ENCODE data around the gene C3orf20.

The C3orf20 gene

GRCh38 chr3:14775011-14775410 lies 100.1 kb downstream of the C3orf20 start:
- no peaks in the 10 kb centered on the region for H3K9me3 ChIP-seq
- H3K4me1 ChIP-seq (ENCODE audit: control insufficient read depth in 1 of 2, insufficient read depth in 1 of 2, low read depth in 1 of 2, low read length in 1 of 2), result peaks cover 0 to 3% of the 10 kb centered on the region in 2 experiments
- no peaks in the 10 kb centered on the region for H3K27me3 ChIP-seq
- TF ChIP-seq, protein P1, sequence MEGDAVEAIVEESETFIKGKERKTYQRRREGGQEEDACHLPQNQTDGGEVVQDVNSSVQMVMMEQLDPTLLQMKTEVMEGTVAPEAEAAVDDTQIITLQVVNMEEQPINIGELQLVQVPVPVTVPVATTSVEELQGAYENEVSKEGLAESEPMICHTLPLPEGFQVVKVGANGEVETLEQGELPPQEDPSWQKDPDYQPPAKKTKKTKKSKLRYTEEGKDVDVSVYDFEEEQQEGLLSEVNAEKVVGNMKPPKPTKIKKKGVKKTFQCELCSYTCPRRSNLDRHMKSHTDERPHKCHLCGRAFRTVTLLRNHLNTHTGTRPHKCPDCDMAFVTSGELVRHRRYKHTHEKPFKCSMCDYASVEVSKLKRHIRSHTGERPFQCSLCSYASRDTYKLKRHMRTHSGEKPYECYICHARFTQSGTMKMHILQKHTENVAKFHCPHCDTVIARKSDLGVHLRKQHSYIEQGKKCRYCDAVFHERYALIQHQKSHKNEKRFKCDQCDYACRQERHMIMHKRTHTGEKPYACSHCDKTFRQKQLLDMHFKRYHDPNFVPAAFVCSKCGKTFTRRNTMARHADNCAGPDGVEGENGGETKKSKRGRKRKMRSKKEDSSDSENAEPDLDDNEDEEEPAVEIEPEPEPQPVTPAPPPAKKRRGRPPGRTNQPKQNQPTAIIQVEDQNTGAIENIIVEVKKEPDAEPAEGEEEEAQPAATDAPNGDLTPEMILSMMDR (IDR thresholded peaks at IDR 0.05), result no peak
- no peak overlapping the region for H3K27ac ChIP-seq
- H3K36me3 ChIP-seq, result no peaks in the 10 kb centered on the region
- no peak overlapping the region for H3K4me3 ChIP-seq (ENCODE audit: low read depth in 1 of 2, low read length in 1 of 2)

DNA sequence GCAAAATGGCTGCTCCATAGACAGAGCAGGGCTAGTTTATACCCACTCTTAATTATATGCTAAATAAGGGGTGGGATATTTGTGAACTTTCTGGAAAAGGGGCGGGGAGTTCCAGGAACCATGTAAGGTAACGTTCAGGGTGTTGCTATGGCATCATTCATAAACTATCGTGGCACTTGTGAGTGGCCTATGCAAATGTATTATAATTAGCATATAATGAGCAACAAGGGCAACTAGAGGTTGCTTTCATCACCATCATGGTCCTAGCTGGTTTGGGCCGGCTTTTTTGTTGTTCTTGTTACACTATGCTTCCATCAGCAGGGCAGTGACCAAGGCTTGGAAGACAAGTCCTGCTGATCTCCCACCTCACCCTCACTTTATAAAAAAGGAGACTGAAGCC lies 100.6 kb downstream of the C3orf20 start:
- no peaks in the 10 kb centered on the region for H3K36me3 ChIP-seq
- no peaks in the 10 kb centered on the region for H3K9me3 ChIP-seq
- H3K27me3 ChIP-seq, result no peaks in the 10 kb centered on the region
- H3K4me1 ChIP-seq (ENCODE audit: control insufficient read depth in 1 of 2, insufficient read depth in 1 of 2, low read depth in 1 of 2, low read length in 1 of 2), result peaks cover 0 to 3% of the 10 kb centered on the region in 2 experiments
- no peak overlapping the region for H3K27ac ChIP-seq
- TF ChIP-seq, protein P1 (IDR thresholded peaks at IDR 0.05), result no peak
- no peak overlapping the region for H3K4me3 ChIP-seq (ENCODE audit: low read depth in 1 of 2, low read length in 1 of 2)

DNA sequence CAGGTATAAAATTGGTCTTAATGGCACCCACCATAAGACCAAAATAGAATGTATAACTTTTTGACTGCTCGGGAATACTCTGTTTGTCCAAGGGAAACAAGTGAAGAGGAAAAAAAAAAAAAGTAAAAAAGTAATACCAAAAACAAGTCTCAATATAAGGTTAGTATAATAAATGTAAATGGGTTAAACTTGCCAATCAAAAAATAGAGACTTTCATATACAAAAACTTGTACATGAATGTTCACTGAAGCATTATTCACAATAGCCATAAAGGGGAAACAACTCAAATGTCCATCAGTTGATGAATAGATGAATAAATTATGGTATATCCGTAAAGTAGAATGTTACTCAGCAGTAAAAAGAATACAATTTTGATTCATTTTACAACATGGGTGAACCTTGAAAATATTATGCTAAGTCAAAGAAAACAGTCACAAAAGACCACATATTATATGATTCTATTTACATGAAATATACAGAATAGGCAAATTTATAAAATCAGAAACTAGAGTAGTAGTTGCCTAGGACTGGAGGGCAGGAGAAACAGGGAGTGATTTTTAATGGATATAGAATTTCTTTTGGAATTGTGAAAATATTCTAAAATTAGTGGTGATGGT lies 104.2 kb downstream of the C3orf20 start:
- Histone ChIP-seq H3K27me3 (no peaks in the 10 kb centered on the region), H3K9me3 (no peaks in the 10 kb centered on the region), H3K4me1 (ENCODE audit: control insufficient read depth in 1 of 2, insufficient read depth in 1 of 2, low read depth in 1 of 2, low read length in 1 of 2) (no peaks in the 10 kb centered on the region), H3K36me3 (no peaks in the 10 kb centered on the region), H3K27ac (no peak overlapping the region), H3K4me3 (ENCODE audit: low read depth in 1 of 2, low read length in 1 of 2) (no peak overlapping the region)
- TF ChIP-seq, protein P1 (IDR thresholded peaks at IDR 0.05), result no peak

DNA sequence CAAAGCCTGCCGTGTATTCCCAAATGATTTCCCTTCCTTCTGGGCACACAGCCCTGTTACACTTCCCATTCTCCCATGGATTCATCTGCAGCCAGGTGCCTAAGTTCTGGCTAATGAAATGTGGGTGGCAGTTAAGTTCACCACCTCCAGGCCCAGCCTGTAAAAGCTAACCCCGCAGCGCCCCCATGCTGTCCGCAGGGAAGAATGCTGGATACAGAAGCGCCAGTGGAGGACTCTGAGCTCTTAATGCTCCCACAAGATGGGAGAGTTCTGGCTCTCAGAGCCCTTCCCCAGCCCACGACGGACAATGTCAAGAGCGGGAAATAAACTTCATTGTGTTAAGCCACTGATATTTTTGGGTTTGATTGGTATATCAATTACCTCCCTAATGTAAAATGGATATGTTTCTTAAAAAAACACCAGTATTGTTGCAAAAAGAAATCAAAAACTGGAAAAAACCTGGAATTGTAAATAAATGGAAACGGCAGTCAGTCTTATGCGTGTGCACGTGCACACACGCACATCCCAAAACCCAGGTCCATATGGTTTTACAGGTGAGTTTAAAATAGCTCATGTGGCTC lies 106.1 kb downstream of the C3orf20 start:
- no peak overlapping the region for H3K4me3 ChIP-seq (ENCODE audit: low read depth in 1 of 2, low read length in 1 of 2)
- H3K27me3 ChIP-seq, result no peaks in the 10 kb centered on the region
- no peak overlapping the region for H3K27ac ChIP-seq
- TF ChIP-seq, protein P1 (IDR thresholded peaks at IDR 0.05), result no peak
- H3K9me3 ChIP-seq, result no peaks in the 10 kb centered on the region
- no peaks in the 10 kb centered on the region for H3K36me3 ChIP-seq
- H3K4me1 ChIP-seq (ENCODE audit: control insufficient read depth in 1 of 2, insufficient read depth in 1 of 2, low read depth in 1 of 2, low read length in 1 of 2), result no peaks in the 10 kb centered on the region

DNA sequence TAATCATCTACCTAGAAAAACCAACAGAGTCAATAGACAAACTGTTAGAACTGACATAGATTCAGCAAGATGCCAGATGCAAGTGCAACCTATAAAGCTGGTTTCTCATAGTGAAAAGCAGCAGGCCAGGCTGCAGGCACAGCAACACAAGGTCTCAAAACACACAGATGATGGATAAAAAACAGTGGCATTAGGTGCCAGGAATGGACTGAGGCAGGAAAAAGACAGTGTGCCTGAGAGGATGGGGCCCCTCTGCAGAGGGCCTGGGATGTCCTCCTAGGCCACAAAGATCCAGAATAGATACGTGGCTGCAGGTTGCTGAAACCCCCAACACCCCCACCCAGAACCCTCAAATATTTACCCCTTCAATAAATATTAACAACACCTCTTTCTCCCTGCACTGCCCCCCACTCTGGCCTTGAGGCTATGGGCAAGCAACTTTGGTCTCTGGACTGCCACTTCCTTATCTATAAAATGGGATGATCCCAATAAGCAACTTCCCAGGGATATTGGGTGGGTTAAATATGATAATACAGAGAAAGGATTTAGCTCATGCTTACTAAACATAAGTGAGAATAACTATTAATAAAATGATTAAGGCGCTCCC lies 108.6 kb downstream of the C3orf20 start:
- H3K36me3 ChIP-seq, result no peaks in the 10 kb centered on the region
- H3K27ac ChIP-seq, result no peak overlapping the region
- H3K27me3 ChIP-seq, result peaks cover 6% of the 10 kb centered on the region
- TF ChIP-seq, protein P1 (IDR thresholded peaks at IDR 0.05), result no peak
- H3K4me1 ChIP-seq (ENCODE audit: control insufficient read depth in 1 of 2, insufficient read depth in 1 of 2, low read depth in 1 of 2, low read length in 1 of 2), result no peaks in the 10 kb centered on the region
- no peaks in the 10 kb centered on the region for H3K9me3 ChIP-seq
- no peak overlapping the region for H3K4me3 ChIP-seq (ENCODE audit: low read depth in 1 of 2, low read length in 1 of 2)
